Central memory CD8-positive, alpha-beta T cell (primary cell): ENCODE measurements around the gene GPS1.

Experiments
- ATAC-seq: fragments of 150-1000 bp; cut with Tn5 transposase; replicated peaks from 2 replicates; pipeline ENCODE4 v1.10.0; 2022; ENCODE audit warnings: mild to moderate bottlenecking, moderate FRiP score, moderate number of reproducible peaks; ENCODE audit not compliant: poor library complexity, severe bottlenecking; ENCODE audit errors: extremely low read depth
- DNase-seq, 2 donors: peaks; one replicate each; pipeline ENCODE4 v3.0.0; 2021; ENCODE audit warnings: low spot score in 2 of 2
- H3K27ac Mint-ChIP-seq: one replicate; pipeline ENCODE4 v1.8.0; 2022; ENCODE audit warnings: low read depth, mild to moderate bottlenecking, moderate library complexity, mixed read lengths
- H3K27me3 Mint-ChIP-seq: one replicate; pipeline ENCODE4 v1.8.0; 2022; ENCODE audit warnings: mixed read lengths
- H3K36me3 Mint-ChIP-seq: one replicate; pipeline ENCODE4 v1.8.0; 2022; ENCODE audit warnings: mild to moderate bottlenecking, moderate library complexity, mixed read lengths; ENCODE audit not compliant: insufficient read depth
- H3K4me1 Mint-ChIP-seq: one replicate; pipeline ENCODE4 v1.8.0; 2022; ENCODE audit warnings: mixed read lengths
- H3K4me3 Mint-ChIP-seq: one replicate; pipeline ENCODE4 v1.8.0; 2022; ENCODE audit warnings: mild to moderate bottlenecking, moderate library complexity, mixed read lengths
- H3K9me3 Mint-ChIP-seq: one replicate; pipeline ENCODE4 v1.8.0; 2022; ENCODE audit warnings: mixed read lengths

Gene GPS1

GRCh38 chr17:82010575-82011525 lies 40.8 kb upstream of the GPS1 start:
- DNase-seq (no peak), ATAC-seq (no peak)
- H3K27me3 Mint-ChIP-seq: no peaks in the 10 kb centered on the region
- no peaks in the 10 kb centered on the region for H3K4me1 Mint-ChIP-seq
- no peak overlapping the region for H3K27ac Mint-ChIP-seq
- no peaks in the 10 kb centered on the region for H3K9me3 Mint-ChIP-seq
- no peak overlapping the region for H3K4me3 Mint-ChIP-seq
- peaks cover 2% of the 10 kb centered on the region for H3K36me3 Mint-ChIP-seq

- DNase-seq (no peak), ATAC-seq (no peak)
- Mint-ChIP-seq H3K27me3 (no peaks in the 10 kb centered on the region), H3K4me1 (no peaks in the 10 kb centered on the region), H3K27ac (no peak overlapping the region), H3K36me3 (no peaks in the 10 kb centered on the region), H3K9me3 (no peaks in the 10 kb centered on the region), H3K4me3 (no peak overlapping the region)
Measured at GRCh38 chr17:82011617-82012187, 40.0 kb upstream of the GPS1 start.

- Mint-ChIP-seq H3K27me3 (no peaks in the 10 kb centered on the region), H3K36me3 (no peaks in the 10 kb centered on the region), H3K9me3 (no peaks in the 10 kb centered on the region), H3K27ac (no peak overlapping the region), H3K4me1 (no peaks in the 10 kb centered on the region), H3K4me3 (no peak overlapping the region)
- ATAC-seq (no peak), DNase-seq (no peak)
Measured at GRCh38 chr17:82012261-82012639, 39.4 kb upstream of the GPS1 start.

GRCh38 chr17:82012640-82013295 lies 38.9 kb upstream of the GPS1 start:
- no peaks in the 10 kb centered on the region for H3K27me3 Mint-ChIP-seq
- no peaks in the 10 kb centered on the region for H3K4me1 Mint-ChIP-seq
- H3K4me3 Mint-ChIP-seq: no peak overlapping the region
- H3K27ac Mint-ChIP-seq: no peak overlapping the region
- no peaks in the 10 kb centered on the region for H3K9me3 Mint-ChIP-seq
- DNase-seq (no peak), ATAC-seq (no peak)
- no peaks in the 10 kb centered on the region for H3K36me3 Mint-ChIP-seq

- ATAC-seq (no peak), DNase-seq (no peak)
- Mint-ChIP-seq H3K9me3 (no peaks in the 10 kb centered on the region), H3K27ac (no peak overlapping the region), H3K4me3 (no peak overlapping the region), H3K36me3 (no peaks in the 10 kb centered on the region), H3K27me3 (no peaks in the 10 kb centered on the region), H3K4me1 (no peaks in the 10 kb centered on the region)
Measured at GRCh38 chr17:82013341-82013740, 38.4 kb upstream of the GPS1 start.

- Mint-ChIP-seq H3K27me3 (no peaks in the 10 kb centered on the region), H3K36me3 (no peaks in the 10 kb centered on the region), H3K4me3 (no peak overlapping the region), H3K9me3 (no peaks in the 10 kb centered on the region), H3K27ac (no peak overlapping the region), H3K4me1 (no peaks in the 10 kb centered on the region)
- DNase-seq (no peak), ATAC-seq (no peak)
Measured at GRCh38 chr17:82013772-82014321, 37.9 kb upstream of the GPS1 start.

GRCh38 chr17:82014432-82014831 lies 37.3 kb upstream of the GPS1 start:
- no peaks in the 10 kb centered on the region for H3K36me3 Mint-ChIP-seq
- H3K27ac Mint-ChIP-seq: no peak overlapping the region
- no peaks in the 10 kb centered on the region for H3K27me3 Mint-ChIP-seq
- no peak overlapping the region for H3K4me3 Mint-ChIP-seq
- no peaks in the 10 kb centered on the region for H3K9me3 Mint-ChIP-seq
- H3K4me1 Mint-ChIP-seq: no peaks in the 10 kb centered on the region
- ATAC-seq: no peak
- no peak for DNase-seq

GRCh38 chr17:82014971-82015310 lies 36.8 kb upstream of the GPS1 start:
- Mint-ChIP-seq H3K4me1 (peaks cover under 1% of the 10 kb centered on the region), H3K36me3 (no peaks in the 10 kb centered on the region), H3K27ac (no peak overlapping the region), H3K9me3 (no peaks in the 10 kb centered on the region), H3K4me3 (no peak overlapping the region), H3K27me3 (no peaks in the 10 kb centered on the region)
- no peak for DNase-seq
- no peak for ATAC-seq

- no peaks in the 10 kb centered on the region for H3K27me3 Mint-ChIP-seq
- peaks cover 6% of the 10 kb centered on the region for H3K4me1 Mint-ChIP-seq
- no peak overlapping the region for H3K27ac Mint-ChIP-seq
- no peaks in the 10 kb centered on the region for H3K36me3 Mint-ChIP-seq
- H3K4me3 Mint-ChIP-seq: no peak overlapping the region
- no peak for DNase-seq
- no peak for ATAC-seq
- H3K9me3 Mint-ChIP-seq: no peaks in the 10 kb centered on the region
Measured at GRCh38 chr17:82015311-82015971, 36.3 kb upstream of the GPS1 start.

- DNase-seq (no peak), ATAC-seq (no peak)
- no peaks in the 10 kb centered on the region for H3K36me3 Mint-ChIP-seq
- no peaks in the 10 kb centered on the region for H3K27me3 Mint-ChIP-seq
- H3K4me3 Mint-ChIP-seq: no peak overlapping the region
- no peak overlapping the region for H3K27ac Mint-ChIP-seq
- H3K4me1 Mint-ChIP-seq: peaks cover 10% of the 10 kb centered on the region
- H3K9me3 Mint-ChIP-seq: no peaks in the 10 kb centered on the region
Measured at GRCh38 chr17:82016061-82016874, 35.4 kb upstream of the GPS1 start.

GRCh38 chr17:82016875-82017459 lies 34.7 kb upstream of the GPS1 start:
- Mint-ChIP-seq H3K4me1 (peaks cover 17% of the 10 kb centered on the region), H3K36me3 (no peaks in the 10 kb centered on the region), H3K9me3 (no peaks in the 10 kb centered on the region), H3K27me3 (no peaks in the 10 kb centered on the region), H3K4me3 (no peak overlapping the region), H3K27ac (no peak overlapping the region)
- ATAC-seq: no peak
- DNase-seq: no peak
